Measurements from ENCODE around the gene MPZL2. TPM values are rescaled to one million over a fixed set of nuclear protein-coding genes. Genes with fewer than 3 reads are reported as not detected.

The MPZL2 gene
- total and polyA plus RNA-seq, 2 experiments from 2014 or later, result 2.6 to 4.2 TPM

DNA sequence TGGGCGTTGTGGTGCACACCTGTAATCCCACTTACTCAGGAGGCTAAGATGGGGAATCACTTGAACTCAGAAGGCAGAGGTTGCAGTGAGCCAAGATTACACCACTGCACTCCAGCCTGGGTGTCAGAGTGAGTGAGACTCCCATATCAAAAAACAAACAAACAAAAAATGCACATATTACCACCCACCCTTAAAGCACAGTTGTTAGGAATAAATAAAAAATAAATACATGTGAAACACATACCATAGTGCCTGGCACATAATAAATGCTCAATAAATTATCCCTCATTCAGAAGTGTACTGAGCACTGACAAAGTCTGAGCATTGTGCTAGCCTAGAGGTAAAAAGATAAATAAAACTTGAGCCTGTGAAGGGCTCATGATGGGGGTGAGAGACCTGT, 30.2 kb downstream of the MPZL2 start:
- no peak for TF ChIP-seq NANOG (IDR thresholded peaks at IDR 0.05; ENCODE audit: borderline replicate concordance)
- TF ChIP-seq EZH2 (IDR thresholded peaks at IDR 0.05; ENCODE audit: low read depth, unreplicated experiment), result no peak
- TF ChIP-seq, protein P1, sequence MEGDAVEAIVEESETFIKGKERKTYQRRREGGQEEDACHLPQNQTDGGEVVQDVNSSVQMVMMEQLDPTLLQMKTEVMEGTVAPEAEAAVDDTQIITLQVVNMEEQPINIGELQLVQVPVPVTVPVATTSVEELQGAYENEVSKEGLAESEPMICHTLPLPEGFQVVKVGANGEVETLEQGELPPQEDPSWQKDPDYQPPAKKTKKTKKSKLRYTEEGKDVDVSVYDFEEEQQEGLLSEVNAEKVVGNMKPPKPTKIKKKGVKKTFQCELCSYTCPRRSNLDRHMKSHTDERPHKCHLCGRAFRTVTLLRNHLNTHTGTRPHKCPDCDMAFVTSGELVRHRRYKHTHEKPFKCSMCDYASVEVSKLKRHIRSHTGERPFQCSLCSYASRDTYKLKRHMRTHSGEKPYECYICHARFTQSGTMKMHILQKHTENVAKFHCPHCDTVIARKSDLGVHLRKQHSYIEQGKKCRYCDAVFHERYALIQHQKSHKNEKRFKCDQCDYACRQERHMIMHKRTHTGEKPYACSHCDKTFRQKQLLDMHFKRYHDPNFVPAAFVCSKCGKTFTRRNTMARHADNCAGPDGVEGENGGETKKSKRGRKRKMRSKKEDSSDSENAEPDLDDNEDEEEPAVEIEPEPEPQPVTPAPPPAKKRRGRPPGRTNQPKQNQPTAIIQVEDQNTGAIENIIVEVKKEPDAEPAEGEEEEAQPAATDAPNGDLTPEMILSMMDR (conservative IDR thresholded peaks at IDR 0.05; ENCODE audit: low read depth in 2 of 2), result no peak
- TF ChIP-seq, protein P2, sequence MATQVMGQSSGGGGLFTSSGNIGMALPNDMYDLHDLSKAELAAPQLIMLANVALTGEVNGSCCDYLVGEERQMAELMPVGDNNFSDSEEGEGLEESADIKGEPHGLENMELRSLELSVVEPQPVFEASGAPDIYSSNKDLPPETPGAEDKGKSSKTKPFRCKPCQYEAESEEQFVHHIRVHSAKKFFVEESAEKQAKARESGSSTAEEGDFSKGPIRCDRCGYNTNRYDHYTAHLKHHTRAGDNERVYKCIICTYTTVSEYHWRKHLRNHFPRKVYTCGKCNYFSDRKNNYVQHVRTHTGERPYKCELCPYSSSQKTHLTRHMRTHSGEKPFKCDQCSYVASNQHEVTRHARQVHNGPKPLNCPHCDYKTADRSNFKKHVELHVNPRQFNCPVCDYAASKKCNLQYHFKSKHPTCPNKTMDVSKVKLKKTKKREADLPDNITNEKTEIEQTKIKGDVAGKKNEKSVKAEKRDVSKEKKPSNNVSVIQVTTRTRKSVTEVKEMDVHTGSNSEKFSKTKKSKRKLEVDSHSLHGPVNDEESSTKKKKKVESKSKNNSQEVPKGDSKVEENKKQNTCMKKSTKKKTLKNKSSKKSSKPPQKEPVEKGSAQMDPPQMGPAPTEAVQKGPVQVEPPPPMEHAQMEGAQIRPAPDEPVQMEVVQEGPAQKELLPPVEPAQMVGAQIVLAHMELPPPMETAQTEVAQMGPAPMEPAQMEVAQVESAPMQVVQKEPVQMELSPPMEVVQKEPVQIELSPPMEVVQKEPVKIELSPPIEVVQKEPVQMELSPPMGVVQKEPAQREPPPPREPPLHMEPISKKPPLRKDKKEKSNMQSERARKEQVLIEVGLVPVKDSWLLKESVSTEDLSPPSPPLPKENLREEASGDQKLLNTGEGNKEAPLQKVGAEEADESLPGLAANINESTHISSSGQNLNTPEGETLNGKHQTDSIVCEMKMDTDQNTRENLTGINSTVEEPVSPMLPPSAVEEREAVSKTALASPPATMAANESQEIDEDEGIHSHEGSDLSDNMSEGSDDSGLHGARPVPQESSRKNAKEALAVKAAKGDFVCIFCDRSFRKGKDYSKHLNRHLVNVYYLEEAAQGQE (IDR thresholded peaks at IDR 0.05; ENCODE audit: unreplicated experiment), result no peak
- no peak for TF ChIP-seq CREB1 (CRISPR knock-in tag; IDR thresholded peaks at IDR 0.05; ENCODE audit: low read depth)
- TF ChIP-seq, protein P3, sequence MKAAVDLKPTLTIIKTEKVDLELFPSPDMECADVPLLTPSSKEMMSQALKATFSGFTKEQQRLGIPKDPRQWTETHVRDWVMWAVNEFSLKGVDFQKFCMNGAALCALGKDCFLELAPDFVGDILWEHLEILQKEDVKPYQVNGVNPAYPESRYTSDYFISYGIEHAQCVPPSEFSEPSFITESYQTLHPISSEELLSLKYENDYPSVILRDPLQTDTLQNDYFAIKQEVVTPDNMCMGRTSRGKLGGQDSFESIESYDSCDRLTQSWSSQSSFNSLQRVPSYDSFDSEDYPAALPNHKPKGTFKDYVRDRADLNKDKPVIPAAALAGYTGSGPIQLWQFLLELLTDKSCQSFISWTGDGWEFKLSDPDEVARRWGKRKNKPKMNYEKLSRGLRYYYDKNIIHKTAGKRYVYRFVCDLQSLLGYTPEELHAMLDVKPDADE (IDR thresholded peaks at IDR 0.05), result no peak
- TF ChIP-seq POLR2AphosphoS5 (IDR thresholded peaks at IDR 0.05; ENCODE audit: low read depth), result no peak
- no peak for TF ChIP-seq ZNF114 (CRISPR knock-in tag; IDR thresholded peaks at IDR 0.05)
- TF ChIP-seq, protein P4, sequence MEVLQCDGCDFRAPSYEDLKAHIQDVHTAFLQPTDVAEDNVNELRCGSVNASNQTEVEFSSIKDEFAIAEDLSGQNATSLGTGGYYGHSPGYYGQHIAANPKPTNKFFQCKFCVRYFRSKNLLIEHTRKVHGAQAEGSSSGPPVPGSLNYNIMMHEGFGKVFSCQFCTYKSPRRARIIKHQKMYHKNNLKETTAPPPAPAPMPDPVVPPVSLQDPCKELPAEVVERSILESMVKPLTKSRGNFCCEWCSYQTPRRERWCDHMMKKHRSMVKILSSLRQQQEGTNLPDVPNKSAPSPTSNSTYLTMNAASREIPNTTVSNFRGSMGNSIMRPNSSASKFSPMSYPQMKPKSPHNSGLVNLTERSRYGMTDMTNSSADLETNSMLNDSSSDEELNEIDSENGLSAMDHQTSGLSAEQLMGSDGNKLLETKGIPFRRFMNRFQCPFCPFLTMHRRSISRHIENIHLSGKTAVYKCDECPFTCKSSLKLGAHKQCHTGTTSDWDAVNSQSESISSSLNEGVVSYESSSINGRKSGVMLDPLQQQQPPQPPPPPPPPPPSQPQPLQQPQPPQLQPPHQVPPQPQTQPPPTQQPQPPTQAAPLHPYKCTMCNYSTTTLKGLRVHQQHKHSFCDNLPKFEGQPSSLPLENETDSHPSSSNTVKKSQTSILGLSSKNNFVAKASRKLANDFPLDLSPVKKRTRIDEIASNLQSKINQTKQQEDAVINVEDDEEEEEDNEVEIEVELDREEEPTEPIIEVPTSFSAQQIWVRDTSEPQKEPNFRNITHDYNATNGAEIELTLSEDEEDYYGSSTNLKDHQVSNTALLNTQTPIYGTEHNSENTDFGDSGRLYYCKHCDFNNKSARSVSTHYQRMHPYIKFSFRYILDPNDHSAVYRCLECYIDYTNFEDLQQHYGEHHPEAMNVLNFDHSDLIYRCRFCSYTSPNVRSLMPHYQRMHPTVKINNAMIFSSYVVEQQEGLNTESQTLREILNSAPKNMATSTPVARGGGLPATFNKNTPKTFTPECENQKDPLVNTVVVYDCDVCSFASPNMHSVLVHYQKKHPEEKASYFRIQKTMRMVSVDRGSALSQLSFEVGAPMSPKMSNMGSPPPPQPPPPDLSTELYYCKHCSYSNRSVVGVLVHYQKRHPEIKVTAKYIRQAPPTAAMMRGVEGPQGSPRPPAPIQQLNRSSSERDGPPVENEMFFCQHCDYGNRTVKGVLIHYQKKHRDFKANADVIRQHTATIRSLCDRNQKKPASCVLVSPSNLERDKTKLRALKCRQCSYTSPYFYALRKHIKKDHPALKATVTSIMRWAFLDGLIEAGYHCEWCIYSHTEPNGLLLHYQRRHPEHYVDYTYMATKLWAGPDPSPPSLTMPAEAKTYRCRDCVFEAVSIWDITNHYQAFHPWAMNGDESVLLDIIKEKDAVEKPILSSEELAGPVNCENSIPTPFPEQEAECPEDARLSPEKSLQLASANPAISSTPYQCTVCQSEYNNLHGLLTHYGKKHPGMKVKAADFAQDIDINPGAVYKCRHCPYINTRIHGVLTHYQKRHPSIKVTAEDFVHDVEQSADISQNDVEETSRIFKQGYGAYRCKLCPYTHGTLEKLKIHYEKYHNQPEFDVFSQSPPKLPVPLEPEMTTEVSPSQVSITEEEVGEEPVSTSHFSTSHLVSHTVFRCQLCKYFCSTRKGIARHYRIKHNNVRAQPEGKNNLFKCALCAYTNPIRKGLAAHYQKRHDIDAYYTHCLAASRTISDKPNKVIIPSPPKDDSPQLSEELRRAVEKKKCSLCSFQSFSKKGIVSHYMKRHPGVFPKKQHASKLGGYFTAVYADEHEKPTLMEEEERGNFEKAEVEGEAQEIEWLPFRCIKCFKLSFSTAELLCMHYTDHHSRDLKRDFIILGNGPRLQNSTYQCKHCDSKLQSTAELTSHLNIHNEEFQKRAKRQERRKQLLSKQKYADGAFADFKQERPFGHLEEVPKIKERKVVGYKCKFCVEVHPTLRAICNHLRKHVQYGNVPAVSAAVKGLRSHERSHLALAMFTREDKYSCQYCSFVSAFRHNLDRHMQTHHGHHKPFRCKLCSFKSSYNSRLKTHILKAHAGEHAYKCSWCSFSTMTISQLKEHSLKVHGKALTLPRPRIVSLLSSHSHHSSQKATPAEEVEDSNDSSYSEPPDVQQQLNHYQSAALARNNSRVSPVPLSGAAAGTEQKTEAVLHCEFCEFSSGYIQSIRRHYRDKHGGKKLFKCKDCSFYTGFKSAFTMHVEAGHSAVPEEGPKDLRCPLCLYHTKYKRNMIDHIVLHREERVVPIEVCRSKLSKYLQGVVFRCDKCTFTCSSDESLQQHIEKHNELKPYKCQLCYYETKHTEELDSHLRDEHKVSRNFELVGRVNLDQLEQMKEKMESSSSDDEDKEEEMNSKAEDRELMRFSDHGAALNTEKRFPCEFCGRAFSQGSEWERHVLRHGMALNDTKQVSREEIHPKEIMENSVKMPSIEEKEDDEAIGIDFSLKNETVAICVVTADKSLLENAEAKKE (CRISPR knock-in tag; IDR thresholded peaks at IDR 0.05), result no peak
- no peak for TF ChIP-seq STAT1 (IDR thresholded peaks at IDR 0.05; ENCODE audit: unreplicated experiment)
- TF ChIP-seq EZH2phosphoT487 (IDR thresholded peaks at IDR 0.05; ENCODE audit: unreplicated experiment), result no peak
- TF ChIP-seq ZNF331 (CRISPR knock-in tag; IDR thresholded peaks at IDR 0.05; ENCODE audit: low read depth), result no peak
- no peak for TF ChIP-seq JUNB (IDR thresholded peaks at IDR 0.05; ENCODE audit: unreplicated experiment)
- no peaks in the 10 kb centered on the region for H3K27me3 Mint-ChIP-seq (ENCODE audit: insufficient read depth, low read depth, poor library complexity)
- no peaks in the 10 kb centered on the region for H3K36me3 Mint-ChIP-seq (ENCODE audit: low read depth)
- Histone ChIP-seq H3K4me2 (no peak overlapping the region), H3K36me3 (ENCODE audit: insufficient read depth) (no peaks in the 10 kb centered on the region), H2AFZ (no peak overlapping the region), H3F3A (replicated peaks; ENCODE audit: low read depth) (no peaks in the 10 kb centered on the region), H3K4me3 (no peak overlapping the region), H4K20me1 (replicated peaks; ENCODE audit: insufficient read depth) (no peaks in the 10 kb centered on the region), H3K4me1 (ENCODE audit: insufficient read depth) (no peaks in the 10 kb centered on the region), H3K9me2 (ENCODE audit: insufficient read depth) (no peaks in the 10 kb centered on the region), H3K27me3 (ENCODE audit: insufficient read depth) (no peaks in the 10 kb centered on the region), H3K27ac (ENCODE audit: low read depth) (no peak overlapping the region), H3K79me2 (replicated peaks; ENCODE audit: insufficient read depth) (no peaks in the 10 kb centered on the region)
- no peak overlapping the region for H3K4me3 Mint-ChIP-seq
- ATAC-seq (no peak), DNase-seq (ENCODE audit: low spot score) (no peak)
- H3K9me3 Mint-ChIP-seq, result no peaks in the 10 kb centered on the region
- peaks cover 7% of the 10 kb centered on the region for H3K4me1 Mint-ChIP-seq
- H3K27ac Mint-ChIP-seq, result no peak overlapping the region
